ENCODE results near the gene AFG3L2.

- TF ChIP-seq CTCF (IDR thresholded peaks at IDR 0.05; ENCODE audit: low read depth, low read length) (no peak), EZH2phosphoT487 (IDR thresholded peaks at IDR 0.05; ENCODE audit: low read depth) (no peak)
Observed at GRCh38 chr18:12336887-12337286, 40.1 kb downstream of the AFG3L2 start.
